GM21390 (cell line): ENCODE results near the gene ATP2A2.
A peak's percentile ranks its signal among the peaks of the same experiment; 100 is the strongest.
"Not testable (repeated sequence)": the region's sequence is repeated elsewhere in the genome, so short reads cannot be mapped to it uniquely, and the experiment has no call there.

ENCODE experiments used
- ATAC-seq: cut with Tn5 transposase; IDR thresholded peaks from one replicate; pipeline ENCODE4 v1.9.1; 2021; ENCODE audit not compliant: unreplicated experiment

Gene ATP2A2

DNA sequence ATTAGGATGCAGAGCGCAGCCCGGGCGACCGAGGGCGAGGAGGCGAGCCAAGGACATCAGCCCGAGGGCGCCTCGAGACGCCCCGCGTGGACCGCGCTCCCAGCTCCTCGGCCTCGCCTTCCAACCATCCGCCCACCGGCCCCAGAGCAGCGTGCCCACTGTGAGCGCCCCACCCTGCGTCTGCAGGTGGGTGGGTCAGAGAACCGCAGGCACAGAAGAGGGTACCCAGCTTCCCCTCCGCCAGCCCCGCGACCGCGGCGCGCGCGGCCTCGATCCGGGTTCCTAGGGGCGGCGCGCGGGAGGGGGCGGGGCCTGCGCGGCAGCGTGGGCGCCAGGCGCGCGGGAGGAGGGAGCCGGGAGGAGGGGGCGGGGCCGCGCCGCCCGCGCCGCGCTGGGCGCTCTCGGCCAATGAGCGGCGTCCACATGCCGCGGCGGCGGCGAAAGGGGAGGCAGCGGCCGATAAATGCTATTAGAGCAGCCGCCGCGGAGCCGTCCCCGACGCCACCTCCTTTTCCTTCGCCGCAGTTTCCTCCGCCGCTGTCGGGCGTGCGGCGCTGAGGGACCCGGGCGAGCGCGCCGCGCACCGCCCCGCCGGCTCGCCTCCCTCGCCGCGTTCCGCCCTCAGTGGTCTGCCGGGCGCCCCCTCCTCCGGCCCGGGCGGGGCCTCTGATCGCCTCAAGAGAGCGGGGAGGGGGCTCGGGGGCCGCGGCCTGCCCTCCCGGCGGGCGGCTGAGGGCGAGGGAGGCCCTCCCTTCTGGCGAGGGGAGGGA is at the start of gene ATP2A2:
Gene ATP2A2, plus strand, starts transcription at position 469 of the 770 bp plus-strand sequence. CDS start 543 bp downstream, outside the sequence.
- peak; percentile 72 for ATAC-seq

DNA sequence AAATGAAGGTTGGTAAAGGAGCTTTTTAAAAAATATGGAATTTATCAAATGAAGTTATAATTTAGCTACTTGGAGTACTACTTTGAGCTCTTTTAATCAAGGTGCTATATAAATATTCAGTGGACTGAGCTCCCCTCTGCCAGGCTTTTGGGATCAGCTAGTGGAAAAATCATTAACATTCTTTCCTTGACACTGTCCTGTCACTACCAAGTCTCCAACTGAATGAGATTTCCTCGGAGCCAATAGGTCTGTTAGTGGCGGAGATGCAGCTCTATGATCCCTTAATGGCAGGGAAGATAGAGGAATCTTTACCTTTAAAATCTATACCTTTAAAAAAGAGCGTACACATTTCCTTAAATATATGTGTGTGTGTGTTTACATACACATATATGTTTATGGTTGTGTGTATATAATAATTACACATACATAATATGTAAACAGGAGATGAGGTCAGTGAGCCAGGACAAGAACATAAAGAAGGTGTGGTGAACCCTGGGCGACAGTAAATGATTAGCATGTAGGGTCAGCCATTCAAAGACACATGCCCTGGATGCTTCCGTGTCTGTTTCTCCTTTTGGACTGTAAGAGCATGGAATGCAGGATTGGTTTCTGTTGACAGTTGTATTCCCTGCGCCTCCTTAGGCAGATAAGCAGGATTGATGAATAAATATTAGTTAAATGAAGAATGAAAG is 47.7 kb upstream of the ATP2A2 start:
- ATAC-seq = no peak

DNA sequence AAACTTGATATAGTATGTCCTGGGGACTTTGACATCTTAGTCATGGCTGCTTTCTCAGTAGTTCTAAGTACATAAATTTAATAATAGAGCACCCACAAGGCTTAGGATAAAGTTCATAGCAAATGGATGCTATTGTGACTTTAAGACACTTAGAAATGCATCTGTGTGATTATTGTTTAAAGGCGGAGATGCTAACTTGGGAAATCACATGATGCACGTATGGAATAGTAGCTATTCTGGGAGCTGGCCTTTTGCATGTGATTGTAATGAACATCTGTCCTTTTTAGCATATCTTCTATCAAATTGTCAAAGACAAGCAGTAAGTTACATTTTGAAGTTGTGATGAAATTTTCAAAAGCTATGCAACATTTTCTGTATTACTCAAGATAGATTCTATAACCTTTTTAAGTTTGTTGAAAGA is 46.7 kb upstream of the ATP2A2 start:
- ATAC-seq = no peak

DNA sequence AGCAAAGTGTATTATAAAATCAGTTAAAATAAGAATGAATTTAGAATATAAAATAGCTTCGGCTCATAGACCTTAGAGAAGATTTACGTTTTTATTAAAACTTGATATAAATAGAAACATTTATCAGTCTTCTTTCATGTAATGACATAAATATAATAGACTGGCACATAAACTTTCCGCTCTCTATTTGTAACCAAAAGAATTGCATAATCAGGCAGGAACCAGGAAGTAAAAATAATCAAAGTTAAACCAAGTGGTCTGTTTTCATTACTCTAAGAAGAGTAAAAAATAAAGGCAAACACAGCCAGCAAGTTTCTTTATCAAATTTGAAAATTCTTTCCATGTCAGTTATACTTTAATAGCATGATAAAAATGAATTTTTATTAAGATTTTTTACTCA is 46.3 kb upstream of the ATP2A2 start:
- ATAC-seq = no peak

DNA sequence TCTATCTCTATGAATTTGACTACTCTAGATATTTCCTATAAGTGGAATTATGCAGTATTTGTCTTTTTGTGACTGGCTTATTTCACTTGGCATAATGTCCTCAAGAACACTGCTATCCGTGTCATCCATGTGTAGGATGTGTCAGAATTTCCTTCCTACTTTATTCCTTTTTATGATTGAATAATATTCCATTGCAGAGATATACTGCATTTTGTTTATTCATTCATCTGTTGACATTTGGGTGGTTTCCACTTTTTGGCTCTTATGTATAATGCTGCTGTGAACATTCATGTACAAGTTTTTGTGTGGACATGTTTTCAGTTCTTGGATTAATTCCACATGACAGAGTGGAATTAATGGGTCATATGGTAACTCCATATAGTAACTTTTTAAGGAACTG is 45.7 kb upstream of the ATP2A2 start:
- ATAC-seq = no peak

DNA sequence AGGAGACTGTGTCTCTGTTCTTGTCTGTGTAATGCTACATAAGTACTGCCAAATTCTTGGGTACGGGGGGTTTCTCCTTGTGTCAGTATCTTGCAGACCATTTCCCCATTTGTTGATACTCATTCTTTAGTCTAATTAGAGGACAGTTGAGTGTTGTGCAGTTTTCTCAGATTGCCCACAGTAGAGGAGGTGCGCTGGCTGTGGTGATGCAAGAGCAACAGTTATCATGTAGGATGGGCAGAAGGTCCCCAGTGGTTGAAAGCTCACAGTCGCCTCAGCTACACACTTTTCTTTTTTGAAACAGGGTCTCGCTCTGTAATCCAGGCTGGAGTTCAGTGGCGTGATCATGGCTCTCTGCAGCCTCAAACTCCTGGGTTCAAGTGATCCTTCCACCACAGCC is 37.8 kb upstream of the ATP2A2 start:
- no peak for ATAC-seq

DNA sequence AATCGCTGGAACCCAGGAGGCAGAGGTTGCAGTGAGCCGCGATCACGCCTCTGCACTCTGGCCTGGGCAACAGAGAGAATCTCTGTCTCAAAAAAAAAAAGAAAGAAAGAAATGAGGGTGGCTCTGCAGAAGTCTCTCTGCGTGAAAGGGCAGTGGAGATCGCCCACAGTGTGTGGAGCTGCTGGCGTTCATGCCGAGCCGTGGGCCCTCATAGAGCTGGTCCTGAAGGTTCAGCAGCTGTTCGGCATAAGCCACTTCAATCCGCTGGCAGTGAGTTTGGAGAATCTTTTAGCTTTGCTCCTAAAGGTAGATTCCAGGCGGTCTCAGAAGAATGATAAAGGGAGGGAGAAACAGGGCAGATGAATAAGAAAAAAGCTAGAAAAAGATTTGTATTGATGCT is 36.7 kb upstream of the ATP2A2 start:
- ATAC-seq = no peak

DNA sequence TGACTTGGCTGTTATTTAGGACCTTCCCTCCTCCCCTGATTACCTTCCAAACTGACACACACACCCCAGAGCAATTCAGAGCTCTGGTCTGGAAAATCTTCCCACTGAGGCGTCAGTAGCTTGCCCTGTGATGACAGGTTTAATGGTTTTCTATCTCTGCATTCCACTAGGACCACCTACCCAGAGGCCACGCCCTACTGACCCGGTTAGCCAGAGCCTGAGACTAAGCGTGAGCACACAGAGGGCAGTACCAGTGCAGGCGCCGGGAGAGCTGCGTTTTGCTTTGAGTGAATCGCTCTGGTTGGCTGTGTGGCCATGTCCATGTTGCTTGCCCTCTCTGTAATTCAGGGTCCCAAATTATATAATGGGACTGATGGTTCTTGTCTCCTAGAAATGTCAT is 36.2 kb upstream of the ATP2A2 start:
- ATAC-seq = no peak

DNA sequence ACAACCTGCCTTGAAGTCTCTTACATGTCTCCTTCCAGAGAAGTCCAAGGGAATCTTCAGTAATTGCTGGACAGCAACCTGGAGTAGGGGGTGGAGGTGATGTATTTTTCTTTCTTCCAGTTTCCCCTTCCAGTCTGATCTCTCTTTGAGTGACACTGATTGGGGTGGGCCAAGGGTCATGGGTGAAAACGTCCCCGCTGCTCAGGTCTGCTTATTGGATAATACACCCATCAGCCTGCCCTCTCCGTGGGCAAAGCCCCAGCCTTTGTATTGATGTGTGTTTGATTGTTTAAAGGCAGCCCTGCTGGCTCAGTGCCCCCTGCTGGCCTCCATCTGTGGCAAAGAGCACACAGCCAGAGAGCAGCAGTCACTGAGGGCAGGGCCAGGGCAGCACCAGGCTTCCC is 35.7 kb upstream of the ATP2A2 start:
- peak; percentile 65 for ATAC-seq

DNA sequence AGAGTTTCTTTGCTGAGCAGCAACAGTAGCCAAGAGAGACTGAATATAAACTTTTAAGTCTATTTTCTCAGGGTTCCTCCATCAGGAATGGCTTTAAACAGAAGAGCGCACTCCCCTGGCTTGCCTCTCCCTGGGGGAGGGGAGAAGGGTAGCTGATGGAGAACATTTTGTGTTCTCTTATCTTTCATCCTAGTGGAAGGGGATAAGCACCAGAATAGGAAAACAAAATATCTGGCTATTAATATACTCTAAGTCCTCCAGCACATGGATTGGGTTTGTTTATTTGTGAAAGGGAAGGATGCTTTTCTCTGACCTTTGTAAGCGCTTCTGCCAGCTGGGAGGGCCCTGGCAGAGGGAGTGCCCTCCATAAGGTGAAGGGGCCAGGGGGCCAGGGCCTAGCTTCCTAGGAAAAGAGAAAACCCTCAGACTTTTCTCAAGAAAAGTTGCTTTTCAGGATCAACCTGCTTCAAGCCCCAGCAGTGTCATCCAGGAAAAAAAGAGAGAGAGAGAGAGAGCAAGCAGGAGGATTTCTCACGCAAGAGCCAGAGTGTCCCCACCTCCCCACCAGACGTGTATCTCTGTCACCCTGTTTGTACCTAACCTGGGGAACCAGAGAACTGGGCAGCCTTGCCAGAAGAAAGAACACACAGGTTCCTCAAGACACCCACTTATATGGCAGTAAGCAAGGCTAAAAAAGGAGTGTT is 34.3 kb upstream of the ATP2A2 start:
- ATAC-seq = no peak

DNA sequence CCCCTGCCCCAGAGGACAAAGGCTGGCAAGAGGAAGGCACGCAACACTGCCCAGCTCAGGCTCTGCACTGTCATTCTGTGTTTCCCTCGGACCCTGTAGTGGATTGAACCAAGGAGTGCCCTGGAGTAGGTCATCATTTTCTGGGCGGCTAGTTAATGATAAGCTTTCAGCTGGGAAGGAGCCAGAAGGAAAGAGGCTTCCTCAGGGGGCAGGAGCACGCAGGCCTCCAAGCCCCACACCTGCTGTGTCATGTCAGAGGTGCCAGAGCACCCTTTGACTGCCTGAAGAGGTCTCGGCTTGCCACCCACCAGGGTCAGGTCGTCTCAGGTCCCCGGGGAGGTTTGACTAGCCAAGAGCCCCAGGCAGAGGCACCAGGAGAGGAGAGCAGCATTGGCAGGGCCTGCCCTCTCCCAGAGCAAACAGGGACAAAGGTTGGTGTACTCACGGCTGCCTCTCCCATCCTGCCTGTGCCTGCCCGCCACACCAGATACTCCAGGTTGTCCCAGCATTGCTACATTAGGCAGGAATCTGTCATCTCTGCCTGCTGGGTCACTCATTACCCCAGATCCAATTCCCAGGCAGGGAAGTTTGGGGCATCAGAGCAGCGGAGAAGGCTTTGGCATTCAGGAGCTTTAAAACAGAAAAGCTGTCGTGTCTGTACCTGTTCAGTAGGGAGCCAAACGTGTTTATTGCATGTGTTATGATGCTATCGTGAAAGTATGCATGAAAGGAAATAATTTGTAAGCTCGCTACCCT is 33.5 kb upstream of the ATP2A2 start:
- ATAC-seq = no peak

DNA sequence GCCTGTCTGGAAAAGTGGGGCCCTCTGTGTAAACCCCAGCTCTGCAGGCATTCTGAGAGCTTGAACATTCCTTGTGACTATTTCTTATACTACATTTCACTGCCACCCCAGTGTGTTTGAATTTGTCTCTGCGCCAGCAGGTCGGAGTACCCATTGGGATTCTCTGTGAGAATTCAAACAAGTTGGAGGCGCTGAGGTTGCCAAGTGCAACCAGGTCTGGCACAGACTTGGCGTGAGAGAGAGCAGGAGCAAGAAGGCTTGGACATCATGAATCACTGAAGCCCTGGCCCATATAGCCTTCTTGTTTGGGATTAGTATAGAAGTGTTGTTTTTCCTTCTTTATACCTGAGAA is 33.0 kb upstream of the ATP2A2 start:
- ATAC-seq = no peak

DNA sequence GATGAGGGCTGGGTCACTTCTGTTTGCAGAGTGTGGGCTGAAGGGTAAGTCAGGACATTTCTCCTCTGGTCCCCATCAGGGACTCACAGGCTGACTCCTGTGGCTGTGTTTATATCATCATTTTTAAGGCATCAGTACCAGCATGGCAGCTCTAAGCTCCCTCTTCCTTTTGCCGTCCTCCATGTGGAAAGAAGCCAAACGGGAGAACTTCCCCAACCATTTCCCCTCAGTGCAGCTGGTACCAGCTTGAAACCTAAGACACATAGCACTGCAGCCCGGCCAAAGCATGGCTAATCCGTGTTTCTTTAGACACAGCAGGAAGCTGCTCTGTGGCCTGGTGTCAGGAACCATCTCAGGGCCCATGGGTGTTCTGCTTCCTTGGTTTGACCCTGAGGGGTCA is 31.9 kb upstream of the ATP2A2 start:
- ATAC-seq = no peak

DNA sequence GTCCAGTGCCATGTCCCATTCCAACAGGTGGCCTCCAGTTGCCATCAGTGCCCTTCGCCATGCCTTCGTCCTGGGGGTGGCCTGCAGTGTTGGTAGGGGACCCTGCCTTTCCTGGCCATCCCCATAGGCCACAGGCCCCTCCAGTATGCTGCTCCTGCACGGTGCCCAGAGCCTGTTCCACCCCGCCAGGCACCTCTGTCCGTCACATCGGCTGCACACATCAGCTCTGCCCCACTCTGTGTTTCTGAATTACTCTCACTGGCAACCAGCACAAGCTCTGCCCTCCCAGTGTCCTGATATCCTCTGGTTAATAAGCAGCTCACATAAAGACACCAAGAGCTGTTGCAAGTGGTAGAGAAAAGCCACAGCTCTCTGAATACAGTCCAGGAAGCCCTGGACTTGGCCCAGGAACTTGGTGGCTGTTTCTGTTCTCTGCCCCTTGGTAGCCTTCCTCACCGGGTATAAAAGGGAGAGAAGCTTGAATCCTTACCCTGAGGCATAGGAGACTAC is 31.3 kb upstream of the ATP2A2 start:
- no peak for ATAC-seq

DNA sequence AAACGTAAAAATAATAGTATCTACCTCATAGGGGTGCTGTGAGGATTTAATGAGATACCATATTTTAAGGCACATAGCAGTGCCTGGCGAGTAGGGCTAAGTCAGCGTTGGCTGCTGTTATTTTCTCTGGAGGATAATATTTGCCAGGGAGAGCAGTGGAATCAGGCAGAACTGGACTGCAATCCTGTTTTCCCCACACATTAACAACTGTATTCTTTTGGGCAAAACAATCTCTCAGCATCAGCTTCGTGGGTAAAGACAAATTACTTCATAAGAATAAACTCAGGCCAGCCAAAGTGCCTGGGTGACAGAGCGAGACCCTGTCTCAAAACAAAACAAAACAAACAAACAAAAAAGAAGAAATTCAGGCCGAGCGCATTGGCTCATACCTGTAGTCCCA is 29.7 kb upstream of the ATP2A2 start:
- ATAC-seq = no peak

DNA sequence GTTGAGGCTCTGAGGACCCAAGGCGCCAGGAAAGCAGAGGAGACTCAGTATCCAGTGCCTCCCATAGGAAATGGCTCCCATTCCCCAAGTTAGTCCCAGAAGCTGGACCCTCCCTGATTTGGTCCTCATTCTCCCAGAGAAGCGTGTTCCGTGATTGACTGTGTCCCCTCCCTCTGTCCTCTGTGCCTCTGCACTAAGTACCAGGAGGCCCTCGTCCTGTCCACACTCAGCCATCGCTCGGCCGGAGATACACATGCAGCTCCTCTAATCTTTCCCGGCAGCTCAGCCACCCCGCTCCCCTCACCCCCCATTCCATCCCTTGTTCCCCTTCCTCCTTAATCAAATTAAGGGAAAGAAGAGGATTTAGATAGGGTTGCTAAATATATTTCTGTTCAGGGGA is 28.3 kb upstream of the ATP2A2 start:
- ATAC-seq = no peak

DNA sequence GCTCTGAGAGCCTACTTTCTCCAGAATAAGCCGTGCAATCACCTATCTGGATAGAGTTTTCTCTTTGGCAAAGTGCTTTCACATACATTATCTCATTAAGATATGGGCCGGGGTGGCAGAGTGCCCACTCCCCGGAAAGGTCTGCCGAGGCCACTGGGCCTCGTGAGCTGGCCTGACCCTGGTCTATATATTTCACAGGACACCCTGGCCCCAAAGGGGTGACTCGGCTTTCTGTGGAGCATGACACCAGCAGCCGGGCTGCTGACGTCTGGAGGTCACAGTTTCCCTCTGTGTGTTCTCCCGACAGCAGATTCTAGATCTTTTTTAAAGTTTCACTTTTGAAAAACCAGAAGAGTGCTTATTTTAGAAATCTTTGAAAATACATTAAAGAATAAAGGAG is 27.9 kb upstream of the ATP2A2 start:
- no peak for ATAC-seq

DNA sequence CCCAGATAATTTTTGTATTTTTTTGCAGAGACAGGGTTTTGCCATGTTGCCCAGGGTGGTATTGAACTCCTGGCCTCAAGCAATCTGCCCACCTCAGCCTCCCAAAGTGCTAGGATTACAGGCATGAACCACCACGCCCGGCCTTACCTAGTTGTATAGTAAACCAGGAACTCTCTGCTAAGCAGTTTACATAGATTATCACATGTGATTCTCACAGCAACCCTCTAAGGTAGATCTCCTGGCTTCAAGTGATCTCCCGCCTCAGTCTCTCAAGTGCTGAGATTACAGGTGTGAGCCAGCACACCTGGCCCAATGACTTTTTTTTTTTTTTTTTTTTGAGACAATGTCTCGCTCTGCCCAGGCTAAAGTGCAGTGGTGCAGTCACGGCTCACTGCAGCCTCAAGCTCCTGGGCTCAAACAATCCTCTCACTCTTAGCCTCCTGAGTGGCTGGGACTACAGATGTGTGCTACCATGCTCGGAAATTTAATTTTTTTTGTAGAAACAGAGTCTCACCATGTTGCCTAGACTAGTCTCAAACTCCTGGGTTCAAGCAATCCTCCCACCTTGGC is 26.0 kb upstream of the ATP2A2 start:
- no peak for ATAC-seq

DNA sequence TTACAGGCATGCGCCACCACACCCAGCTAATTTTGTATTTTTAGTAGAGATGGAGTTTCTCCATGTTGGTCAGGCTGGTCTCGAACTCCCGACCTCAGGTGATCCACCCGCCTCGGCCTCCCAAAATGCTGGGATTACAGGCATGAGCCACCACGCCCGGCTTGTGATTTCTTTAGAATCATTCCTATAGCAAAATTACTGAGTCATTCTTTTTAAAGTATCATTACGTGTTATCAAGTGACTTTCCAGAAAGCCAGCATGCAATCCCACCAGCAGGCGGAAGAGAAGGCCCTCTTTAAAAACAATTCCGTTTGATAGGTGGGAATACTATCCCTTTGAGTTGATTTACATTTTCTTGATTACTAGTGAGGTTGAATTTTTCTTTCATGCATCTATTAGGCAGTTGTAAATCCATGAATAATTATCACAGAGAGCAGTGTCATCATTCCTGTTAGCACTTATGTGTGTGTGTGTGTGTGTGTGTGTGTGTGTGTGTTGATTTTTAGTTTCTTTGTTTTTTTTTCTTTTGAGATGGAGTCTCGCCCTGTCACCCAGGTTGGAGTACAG is 25.1 kb upstream of the ATP2A2 start:
- ATAC-seq = not testable (repeated sequence)

DNA sequence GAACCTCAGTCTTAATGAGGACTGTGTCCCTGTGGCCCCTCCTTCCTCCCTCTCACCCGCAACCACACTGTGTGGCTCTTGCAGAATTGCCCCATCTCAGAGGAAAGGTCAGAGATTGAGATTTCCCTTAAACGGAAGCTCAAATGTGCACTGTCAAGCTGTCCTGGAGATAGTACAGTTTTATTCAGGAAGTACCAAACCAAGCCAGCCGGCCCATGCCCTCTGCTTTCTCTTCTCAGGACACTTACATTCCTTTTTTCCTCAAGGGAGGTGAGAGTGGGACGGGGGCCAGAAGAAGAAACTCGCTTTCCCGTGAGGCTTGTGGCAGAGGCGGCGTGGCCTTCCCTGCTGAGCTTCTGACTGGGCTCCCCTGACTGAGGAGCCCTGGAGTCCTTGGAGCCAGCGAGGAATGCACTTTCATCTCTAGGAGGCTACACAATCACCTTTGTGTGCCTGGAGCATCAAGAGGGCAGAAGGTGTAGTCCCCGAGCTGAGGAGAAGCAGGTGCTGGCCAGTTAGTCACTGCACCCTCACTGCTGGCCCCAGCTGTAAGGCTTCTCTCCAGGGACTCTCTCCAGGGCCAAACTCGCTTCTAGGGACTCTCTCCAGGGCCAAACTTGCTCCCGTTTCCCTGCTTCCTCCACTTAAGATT is 24.1 kb upstream of the ATP2A2 start:
- ATAC-seq = no peak
